Measurements from ENCODE around the gene MKS1.

MKS1 gene

DNA sequence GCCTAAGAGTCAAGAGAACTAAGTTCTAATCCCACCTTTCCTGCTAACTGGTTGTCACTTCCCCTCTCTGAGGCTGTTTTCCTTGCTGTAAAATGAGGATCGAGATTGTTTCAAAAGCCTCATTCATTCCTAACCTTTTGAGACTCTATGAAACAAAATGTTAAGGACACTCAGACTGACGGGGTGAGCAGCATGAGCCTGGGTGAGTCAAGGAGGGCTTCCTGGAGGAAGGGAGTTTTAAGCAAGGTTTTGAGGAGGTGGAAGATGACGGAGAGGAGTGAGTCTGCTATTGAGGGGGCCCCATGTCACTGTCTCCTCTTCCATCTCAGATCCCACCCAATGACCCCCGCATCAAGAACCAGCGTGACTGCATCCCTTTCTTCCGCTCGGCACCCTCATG lies 22.4 kb downstream of the MKS1 start:
- DNase-seq = no peak

DNA sequence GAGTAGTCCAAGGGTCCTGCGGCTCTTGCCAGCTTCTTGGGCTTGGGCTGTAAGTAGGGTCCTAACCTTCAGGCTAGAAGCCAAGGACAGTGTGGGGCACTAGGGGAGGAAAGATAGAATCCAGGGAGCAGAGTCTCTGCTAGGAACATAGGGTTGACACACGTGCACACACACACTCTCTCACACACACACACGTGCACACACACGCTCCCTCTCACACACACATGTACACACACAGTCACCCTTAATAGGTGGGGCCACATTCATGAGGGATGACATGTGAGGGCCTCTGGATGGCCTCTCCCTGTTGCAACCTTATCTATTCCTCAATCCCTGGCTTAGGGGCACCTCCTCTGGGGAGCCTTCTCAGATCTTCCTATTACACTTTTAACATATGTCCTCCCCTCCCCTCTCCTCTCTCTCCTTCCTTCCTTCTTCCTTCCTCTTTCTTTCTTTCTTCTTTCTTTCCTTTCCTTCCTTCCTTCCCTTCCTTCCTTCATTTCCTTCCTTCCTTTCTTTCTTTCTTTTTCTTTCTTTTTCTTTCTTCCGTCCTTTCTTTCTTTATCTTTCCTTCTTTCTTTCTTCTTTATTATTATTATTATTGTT lies 23.4 kb downstream of the MKS1 start:
- DNase-seq = no peak

DNA sequence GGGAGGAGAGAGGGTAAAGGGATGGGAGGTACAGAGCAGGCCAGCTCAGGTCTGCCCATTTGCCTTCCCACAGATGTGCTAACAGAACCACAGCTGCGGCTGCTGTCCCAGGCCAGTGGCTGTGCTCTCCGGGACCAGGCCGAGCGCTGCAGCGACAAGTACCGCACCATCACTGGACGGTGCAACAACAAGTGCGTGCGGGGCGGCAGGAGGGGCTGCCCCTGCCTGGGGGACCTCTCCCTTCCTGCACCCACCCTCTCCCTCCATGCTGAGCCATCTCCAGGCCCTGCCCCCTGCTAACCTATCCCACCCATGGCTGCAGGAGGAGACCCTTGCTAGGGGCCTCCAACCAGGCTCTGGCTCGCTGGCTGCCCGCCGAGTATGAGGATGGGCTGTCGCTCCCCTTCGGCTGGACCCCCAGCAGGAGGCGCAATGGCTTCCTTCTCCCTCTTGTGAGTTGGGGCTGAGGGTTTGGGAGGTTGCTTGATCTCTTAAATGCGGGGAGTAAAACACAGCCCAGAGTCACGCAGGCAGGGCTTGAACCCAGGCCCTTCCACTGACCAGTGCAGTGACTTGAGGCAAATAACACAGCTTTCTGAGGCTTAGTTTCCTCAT lies 25.3 kb downstream of the MKS1 start:
- no peak for DNase-seq

DNA sequence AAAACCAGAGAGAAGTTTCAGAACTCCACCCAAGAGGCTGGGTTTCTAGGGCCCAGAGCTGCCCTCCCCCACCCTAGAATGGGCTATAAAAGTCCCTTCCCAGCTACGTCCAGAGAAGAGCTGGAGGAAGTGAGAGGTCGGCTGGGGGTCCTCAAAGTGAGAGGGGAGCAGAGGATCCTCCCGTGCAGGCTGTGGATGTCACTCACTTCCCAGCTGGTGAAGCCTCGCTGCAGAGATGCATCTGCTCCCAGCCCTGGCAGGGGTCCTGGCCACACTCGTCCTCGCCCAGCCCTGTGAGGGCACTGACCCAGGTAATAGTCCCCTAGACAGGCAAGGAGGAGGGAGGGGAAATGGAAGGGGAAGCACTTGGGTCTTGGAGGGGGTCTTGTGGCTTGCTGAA lies 26.4 kb downstream of the MKS1 start, which contains the start of gene EPX:
Gene EPX (plus strand): TSS at position 115 of the 400 bp plus-strand sequence. CDS start 121 bp downstream, at position 236.
- DNase-seq = no peak

DNA sequence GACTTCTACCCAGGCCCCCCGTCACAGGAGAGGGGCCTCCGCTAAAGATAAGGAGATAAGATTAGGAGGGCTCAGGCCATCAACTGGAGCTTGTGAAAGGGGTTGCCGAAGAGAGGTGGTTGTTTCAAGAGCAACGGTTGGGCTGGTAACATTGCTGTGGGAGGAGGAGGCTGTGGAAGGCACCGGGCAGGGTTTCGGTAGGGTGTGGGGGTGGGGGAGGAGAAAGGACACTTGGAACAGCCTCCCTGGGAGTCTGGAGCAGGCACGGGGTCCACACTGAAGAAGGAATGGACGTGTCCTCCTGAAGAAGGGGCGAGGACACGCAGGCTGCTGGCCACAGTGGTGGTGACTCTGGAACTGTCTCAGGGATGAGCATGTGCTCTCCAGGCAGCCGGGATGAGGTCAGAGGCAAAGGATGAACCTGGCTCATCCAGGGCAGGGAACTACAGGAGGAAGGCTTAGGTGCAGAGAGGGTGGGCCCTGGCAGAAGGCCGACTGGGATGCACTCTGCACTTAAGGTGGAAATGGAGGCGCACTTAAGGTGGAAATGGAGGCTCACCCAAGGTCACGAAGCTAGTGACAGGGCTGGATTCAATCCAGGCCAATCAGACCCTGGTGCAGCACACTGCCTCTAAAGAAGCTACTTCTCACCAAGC lies 27.7 kb downstream of the MKS1 start:
- DNase-seq = no peak

DNA sequence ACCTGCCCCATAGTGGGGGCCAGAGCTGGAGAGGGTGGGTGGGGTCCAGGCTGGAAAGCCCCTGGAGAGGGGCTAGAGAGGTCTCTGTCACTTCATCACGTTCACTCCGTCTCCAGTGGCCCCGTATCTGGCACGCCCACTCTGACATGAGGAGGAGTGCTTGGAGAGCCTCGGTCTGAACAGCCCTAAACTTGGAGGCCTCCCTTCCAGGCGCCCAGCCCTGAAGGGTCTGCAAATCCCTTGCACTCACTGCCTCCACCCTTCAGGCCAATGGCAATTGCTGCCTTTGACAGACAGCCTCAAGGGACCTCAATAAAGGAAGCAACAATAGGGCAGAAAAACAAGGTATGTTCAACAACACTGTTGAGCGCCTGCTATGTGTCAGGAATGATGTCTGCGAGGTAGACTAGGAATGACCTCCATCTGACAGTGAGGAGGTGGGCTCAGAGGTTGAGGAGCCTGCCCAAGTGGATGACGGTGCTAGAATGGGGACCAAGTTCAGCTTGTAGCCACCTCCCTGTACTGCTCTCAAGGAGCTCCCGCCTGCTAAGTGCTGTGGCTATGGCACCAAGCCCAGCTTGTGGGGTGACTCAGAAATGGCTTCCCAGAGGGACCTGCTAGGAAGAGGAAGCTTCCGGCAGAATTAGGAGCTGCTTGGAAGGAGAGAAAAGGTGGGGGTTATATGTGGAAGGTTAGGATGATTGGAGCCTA lies 29.5 kb downstream of the MKS1 start:
- no peak for DNase-seq

DNA sequence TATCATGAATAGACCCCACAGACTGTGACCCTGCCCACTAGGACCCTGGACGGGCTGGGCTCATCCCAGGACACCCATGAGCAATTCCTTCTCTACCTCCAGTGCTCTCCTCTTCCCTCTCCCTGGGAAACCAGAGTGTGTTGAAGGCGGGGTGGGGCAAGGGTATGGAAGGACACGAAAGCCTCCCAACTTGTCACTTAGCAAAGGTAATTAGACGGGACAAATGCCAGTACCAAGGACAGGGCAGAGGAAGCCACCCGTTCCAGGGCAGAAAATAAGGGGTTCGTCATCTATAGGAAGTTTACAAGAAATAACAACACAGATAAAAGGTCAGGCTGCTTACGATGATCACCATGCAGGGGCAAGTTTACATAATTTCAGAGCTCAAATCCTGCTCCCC lies 31.4 kb downstream of the MKS1 start:
- DNase-seq = no peak

DNA sequence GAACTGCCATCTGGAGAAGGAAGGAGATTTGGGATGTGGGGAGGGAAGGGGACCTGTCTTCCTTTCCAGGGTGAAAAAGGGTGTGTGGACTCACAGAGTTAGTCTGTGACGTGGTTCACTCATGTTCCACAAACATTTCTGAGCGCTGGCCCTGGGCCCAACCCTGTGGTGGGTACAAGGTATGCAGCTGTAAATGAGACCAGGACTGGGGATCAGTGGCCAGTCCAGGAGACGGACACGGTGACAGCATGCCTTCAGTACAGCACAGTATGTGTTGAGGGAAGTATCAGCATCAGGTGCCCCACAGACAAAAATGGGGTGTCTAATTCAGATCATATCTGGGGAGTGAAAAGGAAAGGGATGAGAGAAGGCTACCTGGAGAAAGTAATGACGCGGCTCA lies 32.0 kb downstream of the MKS1 start:
- no peak for DNase-seq

DNA sequence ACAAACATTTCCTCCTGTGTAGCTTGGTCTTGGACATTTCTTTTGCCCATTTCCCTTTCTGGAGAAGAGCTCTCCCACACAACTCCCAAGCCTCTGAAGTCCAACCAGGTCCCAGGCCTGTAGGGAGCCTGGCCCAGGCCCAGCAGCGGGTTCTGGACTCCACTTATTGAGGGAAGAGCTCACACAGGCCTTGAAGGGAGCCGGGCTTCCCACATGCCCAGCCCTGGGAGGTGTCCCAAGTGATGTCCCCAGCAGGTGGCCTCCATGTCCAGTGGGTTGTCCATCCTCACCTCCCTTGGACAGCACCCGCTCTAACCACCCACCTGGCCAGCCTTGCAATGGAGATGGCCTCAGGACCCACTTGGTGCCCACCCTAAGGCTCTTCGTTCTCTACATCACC lies 32.5 kb downstream of the MKS1 start:
- no peak for DNase-seq

DNA sequence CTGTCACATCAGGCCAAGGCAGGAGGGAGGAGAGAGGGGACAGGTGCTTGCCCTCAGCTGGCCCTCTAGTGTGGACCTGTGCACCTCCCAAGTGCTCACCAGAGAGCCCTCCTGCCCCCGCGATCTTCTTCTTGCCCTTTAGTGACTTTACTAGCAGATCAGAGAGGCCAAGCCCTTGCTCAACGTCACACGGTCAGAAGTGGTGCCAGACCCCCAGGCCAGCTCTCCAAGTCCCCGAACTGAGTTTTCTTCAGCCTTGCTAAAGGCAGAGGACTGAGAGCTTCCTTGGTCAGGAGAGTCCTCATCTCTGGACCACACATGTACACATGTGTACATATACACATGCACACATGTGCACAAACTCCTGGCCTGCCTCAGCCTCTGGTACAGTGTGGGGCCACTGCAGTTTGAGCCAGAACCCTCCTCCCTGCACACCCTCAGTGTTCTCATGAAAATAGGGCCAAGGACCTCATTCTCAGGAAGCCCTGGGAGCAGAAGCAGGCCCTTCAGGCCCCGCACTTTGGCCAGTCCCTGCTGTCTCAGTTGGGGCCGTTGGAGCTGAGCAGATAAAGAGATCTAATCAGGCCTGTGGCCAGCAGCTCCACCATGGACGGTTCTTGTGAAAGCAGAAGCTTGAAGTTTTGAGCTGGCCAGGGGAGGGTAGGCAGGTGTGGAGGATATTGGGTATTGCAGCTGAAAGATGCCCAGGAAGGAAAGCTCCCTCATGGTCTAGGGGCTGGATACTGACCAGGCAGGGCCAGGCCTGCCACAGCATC lies 33.9 kb downstream of the MKS1 start:
- DNase-seq = no peak

DNA sequence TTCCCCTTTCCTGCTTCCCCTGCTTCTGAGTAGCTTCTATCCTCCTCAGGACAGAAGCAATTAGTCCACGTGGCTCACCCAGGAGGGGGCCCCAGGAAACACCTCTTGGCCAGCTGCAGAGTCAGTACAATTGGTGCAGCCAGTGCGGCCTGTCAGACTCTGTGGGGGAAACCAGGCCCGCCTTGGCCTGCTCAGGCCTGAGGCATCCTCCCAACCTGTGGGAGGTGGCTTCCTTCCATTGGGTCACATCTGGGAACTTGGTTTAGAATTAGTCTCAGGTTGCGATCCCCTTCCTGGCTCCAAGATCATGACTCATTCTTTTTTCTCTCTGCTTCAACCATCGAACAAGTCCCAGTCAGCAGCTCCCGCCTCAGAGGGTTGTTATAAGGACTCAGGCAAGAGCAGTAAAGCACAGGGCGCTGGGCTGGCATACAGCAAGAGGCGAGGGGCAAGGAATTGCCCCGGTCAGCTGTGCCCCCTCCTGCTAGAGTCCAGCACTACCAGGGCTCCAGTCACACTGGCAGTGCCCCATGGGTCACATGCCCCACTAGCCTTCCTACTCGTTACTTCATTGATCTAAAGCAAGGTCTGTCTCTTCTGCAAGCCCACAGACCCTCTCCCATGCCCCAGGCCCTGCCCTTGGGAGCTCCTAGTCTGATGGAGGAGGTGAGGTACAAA lies 34.6 kb downstream of the MKS1 start:
- DNase-seq = no peak

DNA sequence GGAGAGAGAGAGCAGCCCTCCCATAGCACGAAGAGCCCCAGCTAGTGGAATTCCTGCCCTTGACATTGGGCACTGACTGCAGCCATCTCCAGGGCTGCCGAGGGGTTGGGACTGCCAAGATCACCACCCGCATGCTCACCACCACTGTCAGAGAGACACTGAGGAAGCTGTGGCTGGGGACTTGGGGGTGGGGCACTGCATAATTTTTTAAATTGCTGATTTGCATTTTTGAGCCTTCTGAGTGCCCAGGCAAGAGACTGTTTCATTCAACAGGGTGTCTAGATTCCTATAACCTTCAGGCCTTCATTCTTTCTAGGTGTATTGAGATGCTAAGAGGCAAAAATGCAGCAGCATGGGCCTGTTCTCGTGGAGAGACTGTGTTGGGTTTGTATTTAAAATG lies 35.5 kb downstream of the MKS1 start:
- no peak for DNase-seq

DNA sequence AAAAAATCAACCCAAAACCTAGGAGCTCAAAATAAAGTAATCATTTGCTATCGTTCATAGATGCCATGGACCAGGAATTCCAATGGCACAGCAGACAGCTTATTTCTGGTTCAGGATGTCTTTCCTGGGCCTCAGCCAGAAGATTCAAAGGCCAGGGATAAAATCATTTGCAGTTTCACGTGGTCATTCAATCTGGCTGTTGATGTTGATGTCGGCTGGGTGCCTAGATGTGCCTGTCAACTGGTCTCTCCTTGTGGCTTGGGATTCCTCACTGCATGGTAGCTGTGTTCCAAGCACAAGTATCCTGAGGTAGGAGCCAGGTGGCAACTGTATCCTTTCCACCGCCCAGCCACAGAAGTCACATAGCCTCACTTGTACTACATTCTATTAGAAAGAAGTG lies 37.3 kb downstream of the MKS1 start:
- DNase-seq = no peak

DNA sequence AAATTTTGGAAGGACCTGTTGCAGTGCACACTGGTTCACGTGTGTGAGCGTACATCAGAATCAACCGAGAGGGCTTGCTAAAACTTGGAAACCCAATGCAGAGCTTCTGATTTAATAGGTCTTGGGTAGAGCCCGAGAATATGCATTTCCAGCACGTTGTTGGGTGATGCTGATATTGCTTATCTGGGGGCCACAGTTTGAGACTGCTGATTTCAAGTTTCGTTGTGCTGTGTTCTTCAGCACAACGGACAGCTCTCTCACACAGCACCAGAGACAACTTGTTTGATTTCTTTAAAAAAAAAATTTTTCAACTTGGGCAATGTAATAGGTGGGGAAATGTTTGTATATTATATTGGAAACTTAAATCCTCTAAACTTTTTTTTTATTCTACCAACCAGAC lies 42.9 kb downstream of the MKS1 start:
- no peak for DNase-seq

DNA sequence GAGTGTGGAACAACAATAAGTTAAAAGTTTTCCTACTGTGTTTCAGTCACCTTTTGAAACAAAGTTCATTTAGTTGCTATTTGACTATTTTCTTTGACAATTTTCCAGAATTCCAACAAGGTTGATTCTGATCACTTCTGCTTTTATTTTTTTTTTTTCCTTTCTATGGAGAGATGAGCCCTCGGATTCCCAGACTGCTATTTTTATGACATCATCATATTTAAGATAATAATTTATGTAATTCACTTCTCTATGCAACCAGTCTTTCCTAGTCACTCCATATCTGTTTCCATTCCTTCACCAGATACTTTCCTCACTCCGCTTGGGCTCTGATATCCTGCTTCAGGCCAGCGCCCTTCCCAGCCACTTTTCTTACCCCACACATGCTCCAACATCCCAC lies 44.2 kb downstream of the MKS1 start:
- DNase-seq = no peak

DNA sequence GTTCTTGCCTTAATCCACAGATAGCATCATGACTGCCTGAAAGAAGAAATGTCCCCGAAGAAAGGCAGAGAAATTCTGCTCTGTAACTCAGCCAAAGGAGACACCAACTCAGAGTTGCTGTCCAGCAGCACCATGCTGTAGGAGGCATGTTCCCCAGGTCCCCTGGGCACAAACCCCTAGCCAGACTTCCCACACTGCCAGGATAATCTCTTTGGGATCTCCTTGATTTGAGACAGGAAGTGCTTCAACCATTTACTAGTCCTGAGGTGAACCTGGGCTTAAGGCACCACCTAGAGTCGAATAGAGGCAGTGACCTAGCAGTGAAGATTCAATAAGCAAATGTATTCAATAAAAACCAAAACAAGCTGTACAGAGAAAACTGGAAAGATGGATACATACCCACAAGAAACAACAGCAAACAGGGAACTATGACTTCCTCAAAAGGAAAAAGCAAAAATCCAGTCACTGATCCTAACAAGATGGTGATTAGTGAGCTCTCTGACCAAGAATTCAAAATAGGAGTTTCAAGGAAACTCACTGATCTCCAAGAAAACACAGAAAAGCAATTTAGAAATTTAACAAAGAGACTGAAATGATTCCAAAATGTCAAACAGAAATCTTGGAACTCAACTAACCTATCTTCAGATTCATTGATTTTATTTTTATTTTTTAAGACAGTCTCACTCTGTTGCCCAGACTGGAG lies 46.5 kb downstream of the MKS1 start:
- DNase-seq = no peak

DNA sequence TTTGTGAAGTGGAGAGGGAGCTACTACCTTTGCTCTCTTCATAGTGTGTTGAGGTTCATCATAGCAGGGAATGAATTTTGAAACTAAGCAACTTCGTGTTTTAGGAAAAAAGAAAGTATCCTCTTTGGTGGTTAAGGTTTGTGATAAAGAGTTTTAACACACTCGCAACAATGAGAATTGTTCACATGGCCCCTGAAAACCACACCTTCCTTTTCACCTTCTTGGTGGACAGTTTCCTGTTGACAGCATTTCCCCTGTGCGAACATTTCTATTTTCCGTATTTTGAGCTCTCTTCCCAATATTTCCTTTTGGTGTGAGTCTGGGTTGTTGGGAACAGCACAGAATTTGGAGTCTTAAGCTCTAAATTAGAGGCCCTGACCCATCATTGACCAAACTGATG lies 48.4 kb downstream of the MKS1 start:
- DNase-seq = no peak

DNA sequence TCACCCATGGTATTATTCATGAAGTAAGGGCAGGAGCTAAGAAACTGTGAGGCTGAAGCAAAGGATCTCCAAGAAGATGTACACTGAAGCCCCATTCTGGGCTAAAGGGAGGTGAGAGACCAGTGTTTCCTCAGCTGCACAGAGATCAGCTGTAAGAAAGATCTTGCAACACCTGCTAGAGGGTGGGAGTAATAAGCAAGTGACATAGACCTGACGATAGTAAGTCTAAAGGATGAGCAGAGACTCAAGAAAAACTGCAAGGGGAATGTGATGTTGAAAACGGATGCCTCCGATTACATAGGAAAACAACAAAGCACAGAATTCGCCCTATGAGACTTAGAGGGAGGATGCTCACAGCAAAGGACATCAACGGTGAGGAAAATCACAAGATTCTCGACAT lies 52.4 kb downstream of the MKS1 start, which contains the start of gene OR4D2:
Gene OR4D2 (plus strand): TSS at position 301 of the 400 bp plus-strand sequence. CDS start 2,674 bp downstream, outside the sequence.
- no peak for DNase-seq

DNA sequence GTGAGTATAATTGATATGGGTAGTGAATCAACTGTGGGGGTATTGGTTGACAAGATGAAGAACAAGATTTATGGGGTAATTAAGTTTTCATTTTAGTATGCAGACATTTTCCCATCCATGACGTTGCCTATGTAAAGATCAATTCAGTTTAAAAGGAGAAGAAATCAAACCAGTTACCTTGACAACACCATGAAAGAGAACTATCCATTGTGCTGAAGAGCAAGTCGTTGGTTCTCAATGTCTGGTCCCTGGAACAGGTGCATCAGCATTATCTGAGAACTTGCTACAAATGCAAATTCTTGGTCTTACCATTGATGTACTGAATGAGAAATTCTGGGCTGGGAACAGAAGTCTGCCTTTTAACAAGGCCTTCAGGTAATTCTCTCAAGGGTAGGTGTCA lies 53.1 kb downstream of the MKS1 start:
- DNase-seq = no peak

DNA sequence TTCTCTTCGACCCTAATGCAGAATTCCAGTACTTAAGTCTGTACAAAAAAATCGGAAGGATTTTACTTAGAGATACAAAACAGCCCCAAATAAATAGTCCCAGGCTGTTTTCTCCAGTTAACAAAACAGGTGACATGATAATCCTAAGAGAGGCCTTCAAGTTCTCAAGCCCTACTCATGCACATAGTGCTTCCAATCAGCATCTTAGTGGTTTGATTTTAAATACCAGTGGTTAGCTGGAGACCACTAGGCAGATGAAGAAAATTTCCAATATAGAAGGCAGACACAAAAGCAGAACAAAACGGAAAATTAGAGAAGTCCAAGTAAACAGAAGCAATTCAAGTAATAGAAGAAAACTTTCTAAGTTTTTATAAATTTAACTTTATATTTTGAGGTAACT lies 57.5 kb downstream of the MKS1 start:
- no peak for DNase-seq

DNA sequence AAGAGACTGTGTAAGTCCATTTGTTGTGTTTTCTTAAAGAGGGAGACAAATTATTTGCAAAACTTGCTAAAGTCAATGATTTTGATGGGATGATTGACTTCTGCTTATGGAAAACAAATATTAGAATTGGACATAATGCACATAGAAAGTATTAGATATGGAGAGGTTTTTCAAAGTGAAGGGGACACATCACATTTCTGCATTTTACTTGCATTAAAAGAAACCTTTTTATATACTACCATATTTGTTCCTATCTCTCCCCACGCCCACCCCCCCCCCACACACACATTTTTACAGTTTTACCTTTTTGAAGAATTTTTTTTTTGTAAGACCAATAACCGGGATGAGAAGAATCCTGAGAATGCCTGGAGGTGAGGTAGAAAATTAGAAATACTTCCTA lies 60.9 kb downstream of the MKS1 start:
- DNase-seq = no peak
